ENCODE results near the gene IFFO2.
A peak's percentile ranks its signal among the peaks of the same experiment; 100 is the strongest.

IFFO2 gene

DNA sequence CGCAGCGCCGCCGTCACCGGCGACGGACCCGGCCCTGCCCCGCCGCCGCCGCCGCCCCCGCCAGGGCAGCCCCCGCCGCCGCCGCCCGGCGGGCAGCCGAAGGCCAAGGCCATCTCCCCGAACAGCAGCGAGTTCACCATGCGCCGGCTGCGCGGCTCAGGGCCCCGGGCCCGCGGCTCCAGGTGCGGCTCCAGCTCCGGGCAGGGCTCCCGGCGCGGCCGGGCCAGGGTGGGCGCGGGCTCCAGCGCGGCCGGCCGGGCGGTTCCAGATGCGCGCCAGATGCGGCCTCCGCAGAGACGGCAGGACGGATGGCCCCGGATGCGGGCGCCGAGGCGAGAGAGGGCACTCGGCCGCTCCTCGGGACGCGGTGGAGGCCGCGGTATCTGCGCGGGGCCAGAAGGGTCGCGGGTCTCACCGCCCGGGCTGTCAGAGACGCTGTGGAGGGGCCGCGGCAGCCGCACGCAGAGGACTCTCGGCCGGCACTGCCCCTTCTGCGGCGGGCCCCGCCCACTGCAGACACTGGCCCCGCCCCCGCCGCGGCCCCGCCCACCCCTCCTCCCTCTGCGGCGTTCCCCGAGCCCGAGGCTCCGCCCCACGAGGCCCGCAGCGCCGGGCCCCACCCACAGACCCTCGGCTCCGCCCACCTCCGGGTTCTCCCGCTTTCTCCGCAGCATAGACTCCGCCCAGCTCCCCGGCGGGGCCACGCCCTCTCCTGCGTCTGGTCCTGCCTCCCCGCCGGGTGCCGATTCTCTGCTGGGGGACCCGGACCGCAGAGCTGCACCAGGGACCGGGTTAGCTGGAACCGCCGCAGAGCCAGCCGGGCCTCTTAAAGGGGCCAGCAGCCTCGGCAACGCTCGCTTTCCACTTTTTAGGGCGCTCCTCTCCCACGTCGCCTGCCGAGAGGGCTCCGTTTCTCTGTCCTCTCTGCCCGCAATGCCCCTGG is at the start of gene IFFO2:
Gene IFFO2, minus strand, starts transcription at position 484 of the 943 bp plus-strand sequence. Its CDS starts 344 bp downstream, at position 140.
- DNase-seq: peak; percentile 98

GRCh38 chr1:19006000-19006399 is 49.5 kb upstream of the IFFO2 start:
- DNase-seq: no peak

- no peak for DNase-seq
Measured at GRCh38 chr1:19003371-19004290, 47.2 kb upstream of the IFFO2 start.

DNA sequence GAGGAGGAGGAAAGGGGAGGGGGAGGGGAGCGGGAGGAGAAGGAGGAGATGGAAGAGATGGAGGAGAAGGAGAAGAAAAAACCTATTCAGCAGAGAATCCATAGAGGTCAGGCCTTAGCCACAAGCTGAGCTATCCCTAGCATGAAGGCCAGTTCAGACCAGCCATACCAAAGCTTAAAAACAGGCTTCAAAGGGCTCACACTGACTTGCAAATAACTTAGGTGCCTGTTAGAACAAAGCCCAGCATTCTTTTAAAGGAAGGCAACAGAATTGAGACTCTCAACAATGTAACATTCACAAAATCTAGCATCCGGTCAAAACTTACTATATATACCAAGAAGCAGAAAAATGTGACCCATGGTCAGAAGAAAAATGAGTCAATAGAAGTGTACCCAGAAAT is 43.6 kb upstream of the IFFO2 start:
- DNase-seq: no peak

GRCh38 chr1:18999359-18999758 is 42.9 kb upstream of the IFFO2 start:
- DNase-seq: no peak

- DNase-seq: no peak
Measured at GRCh38 chr1:18998016-18998724, 41.7 kb upstream of the IFFO2 start.

DNA sequence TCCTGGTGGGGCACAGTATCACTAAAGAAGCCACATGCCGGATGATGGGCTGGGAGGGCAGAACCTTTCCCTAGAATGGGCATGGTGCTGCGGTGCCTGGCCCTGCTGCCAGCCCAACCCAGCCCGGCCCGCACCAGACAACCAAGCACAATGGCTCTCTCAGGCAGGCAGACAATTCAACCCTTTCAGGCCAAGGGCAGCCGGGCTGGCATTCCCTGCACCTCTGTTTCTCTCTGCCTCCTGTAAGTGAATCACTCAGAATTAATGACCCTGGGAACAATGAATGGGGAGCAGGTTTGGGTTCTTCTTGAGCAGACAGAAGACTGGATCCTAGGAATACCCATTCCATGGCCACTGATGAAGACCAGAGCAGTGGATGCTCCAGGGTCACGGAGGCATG is 41.0 kb upstream of the IFFO2 start:
- no peak for DNase-seq

DNA sequence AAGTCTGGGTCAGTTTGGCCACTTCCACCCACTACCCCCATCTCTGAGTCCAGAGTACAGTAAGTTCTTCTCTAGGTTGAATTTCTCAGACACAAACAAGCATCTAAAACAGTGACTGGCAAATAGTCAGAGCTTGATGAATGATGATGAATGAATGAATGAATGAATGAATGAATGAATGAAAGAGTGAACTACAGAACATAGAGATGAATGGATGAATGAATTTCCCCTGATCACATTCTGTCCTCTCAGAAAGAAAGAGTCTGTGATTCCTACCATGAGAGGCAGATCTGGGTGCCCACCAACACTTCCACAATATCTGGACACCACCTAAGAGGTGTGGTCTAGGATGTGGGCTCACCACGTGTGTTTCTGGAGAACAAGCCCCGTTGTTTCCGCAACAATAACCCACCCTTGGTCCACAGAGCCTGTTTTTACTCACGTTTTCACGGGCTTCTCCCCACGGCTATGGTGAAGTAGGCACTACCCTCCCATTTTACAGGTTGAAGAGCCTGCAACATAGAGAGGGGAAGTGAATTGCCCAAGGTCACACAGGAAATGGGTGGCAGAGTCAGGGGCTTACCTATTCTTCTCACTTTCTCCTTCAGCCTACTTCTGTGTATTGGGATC is 40.2 kb upstream of the IFFO2 start:
- no peak for DNase-seq

GRCh38 chr1:18994381-18994780 is 37.9 kb upstream of the IFFO2 start:
- no peak for DNase-seq

DNA sequence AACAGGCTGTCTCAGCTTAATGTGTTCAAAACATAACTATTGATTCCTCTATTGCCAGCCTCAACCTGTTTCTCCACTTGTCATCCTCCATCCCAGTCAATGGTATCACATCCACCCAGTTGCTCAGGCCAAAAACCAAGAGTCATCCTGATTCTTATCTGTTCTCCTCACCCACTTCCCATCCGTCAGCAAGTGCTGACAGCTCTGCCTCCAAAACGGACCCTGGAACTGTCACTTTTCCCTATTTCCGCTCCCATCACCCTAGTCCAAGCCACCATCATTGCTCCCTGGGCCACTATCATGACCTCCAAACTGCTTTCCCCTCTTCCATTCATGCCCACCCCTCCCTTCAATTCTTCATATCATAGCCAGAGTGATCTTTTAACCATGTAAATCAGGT is 36.2 kb upstream of the IFFO2 start:
- no peak for DNase-seq

GRCh38 chr1:18991585-18991984 is 35.1 kb upstream of the IFFO2 start:
- DNase-seq: no peak

GRCh38 chr1:18989896-18990295 is 33.4 kb upstream of the IFFO2 start:
- DNase-seq: no peak

GRCh38 chr1:18989176-18989799 is 32.8 kb upstream of the IFFO2 start:
- no peak for DNase-seq

DNA sequence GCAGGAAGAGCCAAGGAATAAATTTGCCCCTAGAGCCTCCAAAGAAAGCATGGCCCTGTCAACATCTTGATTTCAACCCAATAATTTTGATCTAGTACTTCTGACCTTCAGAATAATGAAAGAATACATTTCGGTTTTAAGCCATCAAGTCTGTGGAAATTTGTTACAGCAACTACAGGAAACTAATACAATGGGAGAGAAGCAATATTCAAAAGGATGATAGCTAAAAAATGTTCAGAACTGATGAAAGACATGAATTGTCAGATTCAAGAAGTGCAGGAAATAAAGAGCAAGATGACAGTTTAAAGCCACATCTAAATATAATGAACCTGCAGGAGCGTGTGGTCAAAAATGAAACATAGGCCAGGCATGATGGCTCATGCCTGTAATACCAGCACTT is 24.8 kb upstream of the IFFO2 start:
- no peak for DNase-seq

DNA sequence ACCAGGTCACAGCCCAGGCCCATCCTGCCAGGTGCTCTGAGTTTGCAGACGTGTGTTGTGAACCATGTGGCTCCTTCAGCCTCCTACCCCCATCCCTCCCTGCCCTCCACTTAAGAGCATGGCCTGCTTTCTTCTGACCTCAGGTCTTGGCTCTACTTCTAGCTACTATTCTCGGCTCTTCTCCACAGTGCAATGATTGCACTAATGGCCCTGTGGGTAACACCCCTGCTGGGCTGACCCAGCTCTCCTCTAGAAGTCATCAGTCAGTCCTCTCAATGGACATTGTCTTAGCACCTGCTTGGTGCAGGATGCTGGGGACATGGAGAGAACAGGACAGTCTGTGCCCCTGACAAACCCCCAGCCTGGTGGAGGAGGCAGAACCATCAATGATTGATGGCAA is 22.2 kb upstream of the IFFO2 start:
- DNase-seq: no peak

GRCh38 chr1:18977428-18977827 is 21.0 kb upstream of the IFFO2 start:
- DNase-seq: no peak

DNA sequence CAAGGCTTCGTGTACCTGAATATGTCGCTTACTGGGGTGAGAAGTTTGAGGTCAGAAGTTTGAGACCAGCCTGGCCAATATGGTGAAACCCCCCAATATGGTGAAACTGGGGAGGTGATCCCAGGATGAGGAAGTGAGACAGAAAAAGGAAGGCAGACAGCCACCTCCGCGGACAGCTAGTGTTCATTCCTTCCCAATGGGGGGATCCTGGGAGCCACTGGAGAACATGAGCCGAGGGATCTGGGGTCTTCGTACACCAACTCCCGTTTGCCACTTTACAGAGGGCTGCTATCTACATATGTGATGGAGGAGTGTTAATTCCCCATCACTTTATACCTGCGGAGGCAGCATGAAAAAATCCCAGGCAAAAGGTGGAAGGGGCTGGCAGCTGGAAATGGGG is 19.6 kb upstream of the IFFO2 start:
- DNase-seq: no peak

GRCh38 chr1:18974606-18975005 is 18.1 kb upstream of the IFFO2 start:
- no peak for DNase-seq

DNA sequence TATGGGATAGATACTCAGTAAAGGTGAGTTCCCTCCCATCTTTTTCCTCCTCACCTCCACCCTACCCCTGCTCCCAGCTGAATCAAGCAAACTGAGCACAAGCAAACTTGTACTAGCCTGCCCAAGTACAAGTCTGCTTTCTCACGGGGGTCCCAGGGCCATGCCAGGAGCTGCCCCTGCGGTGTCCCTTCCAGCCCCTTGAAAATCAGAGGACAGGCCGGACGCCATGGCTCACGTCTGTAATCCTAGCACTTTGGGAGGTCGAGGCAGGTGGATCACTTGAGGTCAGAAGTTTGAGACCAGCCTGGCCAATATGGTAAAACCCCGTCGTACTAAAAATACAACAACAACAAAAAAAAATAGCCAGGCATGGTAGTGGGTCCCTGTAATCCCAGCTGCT is 17.5 kb upstream of the IFFO2 start:
- DNase-seq: no peak

DNA sequence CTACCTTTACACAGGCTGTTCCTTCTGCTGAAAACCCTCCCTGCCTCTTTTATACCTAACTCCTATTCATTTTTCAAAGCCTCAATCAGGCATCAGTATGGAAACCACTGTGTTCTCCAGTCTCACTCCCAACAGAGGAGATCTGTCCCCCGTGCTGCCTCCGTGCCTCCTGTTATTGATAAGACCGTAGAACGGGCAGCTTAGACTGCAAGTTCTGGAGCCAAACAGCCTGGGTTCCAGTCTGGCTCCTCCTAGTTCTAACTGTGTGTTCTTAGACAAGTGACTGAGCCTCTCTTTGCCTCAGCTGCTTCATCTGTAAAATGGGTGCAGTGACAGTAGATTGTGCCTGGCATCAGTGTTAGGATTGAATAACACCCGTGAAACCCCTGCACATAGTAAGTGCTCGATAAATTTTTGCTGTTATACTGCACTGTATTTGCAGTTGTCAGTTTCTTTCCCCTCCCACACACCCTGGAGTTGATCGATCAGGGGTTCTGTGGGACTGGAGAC is 17.0 kb upstream of the IFFO2 start:
- no peak for DNase-seq

- no peak for DNase-seq
Measured at GRCh38 chr1:18972991-18973390, 16.5 kb upstream of the IFFO2 start.

DNA sequence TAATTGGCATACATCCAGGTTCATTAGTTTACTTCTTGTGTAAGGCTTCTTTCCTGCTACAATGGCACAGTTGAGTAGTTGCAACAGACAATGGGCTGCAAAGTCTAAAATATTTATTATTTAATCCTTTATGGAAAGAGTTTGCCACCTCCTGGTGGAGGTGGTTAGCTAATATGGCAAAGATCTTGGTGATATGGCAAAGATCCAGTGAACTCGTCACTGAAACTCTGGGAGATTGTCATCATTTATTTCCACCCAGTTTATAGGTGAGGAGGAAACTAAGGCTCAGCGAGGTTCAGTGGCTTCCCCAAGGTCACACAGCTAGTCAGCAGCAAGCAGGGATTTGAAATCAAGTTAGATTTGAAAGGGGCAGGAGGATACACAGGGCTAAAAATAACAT is 16.1 kb upstream of the IFFO2 start:
- DNase-seq: peak; percentile 32

Measured in activated gamma-delta T cell treated with Interleukin-2 at 50 U/mL for 16 hours (primary cell).